ENCODE data around the gene TOPBP1.
A peak's percentile ranks its signal among the peaks of the same experiment; 100 is the strongest.

Gene TOPBP1

DNA sequence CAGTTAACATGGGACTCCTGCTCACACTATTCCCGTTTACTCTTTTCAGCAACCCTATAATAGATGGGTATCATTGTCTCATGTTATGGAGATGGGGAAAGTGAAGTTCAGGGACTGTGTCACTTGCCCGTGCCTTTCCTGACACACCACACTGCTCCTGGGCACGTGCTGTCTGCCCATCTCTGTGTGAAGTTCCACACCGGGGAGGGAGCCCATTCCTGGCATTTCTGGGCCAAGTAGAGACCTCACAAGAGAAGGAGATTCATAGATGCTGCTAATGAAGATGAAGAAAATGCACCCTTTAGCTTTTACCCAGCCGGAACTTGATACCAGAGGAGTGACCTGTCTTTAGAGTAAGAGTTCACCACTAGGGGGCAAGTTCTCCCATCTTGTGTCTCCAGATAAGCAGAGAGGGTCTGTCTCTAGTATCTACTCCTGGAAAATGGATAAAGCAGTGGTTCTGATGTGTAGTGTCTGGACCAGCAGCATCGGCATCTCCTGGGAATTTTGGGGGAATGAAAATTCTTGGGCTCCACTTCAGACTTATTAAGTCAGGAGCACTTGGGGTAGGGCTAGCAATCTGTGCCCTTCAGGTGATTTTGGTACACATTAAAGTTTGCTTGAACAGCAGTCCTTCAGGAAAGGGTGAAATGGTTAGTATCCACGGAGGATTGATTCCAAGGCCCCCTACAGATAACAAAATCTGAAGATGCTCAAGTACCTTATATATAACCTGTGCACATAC is 2.0 kb upstream of the TOPBP1 start:
- Histone ChIP-seq H3K27ac (no peak overlapping the region), H3K36me3 (replicated peaks) (peaks cover 2% of the 10 kb centered on the region), H3K27me3 (replicated peaks) (no peaks in the 10 kb centered on the region), H3K4me3 (ENCODE audit: low read depth, low read length) (no peak overlapping the region)
- peak; percentile 77 for TF ChIP-seq CTCF (IDR thresholded peaks at IDR 0.05; ENCODE audit: low read depth, low read length, missing control alignments)
- in situ Hi-C loops (cut with HindIII; ENCODE audit: low pct_ligation_motif_present, low sequenced_read_pairs), result no loop called here
- DNase-seq, result peak; percentile 59

DNA sequence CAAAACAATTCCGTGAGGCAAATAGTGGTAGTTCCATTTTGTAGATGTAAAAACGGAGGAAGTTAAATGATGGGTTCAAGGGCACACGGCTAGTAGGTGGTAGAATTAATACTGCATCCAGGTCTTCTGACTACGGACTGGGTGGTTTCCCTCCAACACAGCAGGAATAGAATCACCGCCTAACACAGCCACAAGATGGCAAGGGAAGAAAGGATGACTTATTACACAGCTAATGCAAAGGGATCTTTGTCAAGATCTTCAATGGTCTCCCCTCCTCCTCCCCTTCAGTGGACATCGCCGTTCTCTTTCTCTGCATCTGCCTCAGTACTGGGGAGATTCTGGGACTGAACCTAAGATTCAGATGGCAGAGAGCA is 524 bp upstream of the TOPBP1 start:
- peak overlapping the region; percentile 83 for H3K27ac ChIP-seq

DNA sequence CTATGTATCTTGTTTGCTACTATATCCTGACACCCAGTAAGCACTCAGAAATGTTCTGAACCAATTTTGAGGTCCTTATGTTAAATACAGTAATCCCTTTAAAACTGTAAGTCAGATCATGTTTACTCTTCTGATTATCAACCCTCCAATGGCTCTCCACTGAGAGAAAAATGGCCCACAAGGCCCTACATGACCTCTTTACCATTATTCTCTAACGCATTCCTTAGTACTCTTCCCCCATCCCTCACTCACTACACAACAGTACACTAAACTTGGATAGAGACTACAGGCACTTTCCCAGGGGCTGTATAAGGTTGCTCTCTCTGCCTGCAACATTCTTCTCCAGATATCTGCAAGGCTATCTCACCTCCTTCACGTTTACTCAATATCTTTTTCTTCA is 1.9 kb downstream of the TOPBP1 start:
- in situ Hi-C loops (cut with HindIII; ENCODE audit: low pct_ligation_motif_present, low sequenced_read_pairs), result no loop called here
- no peak for TF ChIP-seq CTCF (IDR thresholded peaks at IDR 0.05; ENCODE audit: low read depth, low read length, missing control alignments)
- no peak for DNase-seq
- H3K36me3 ChIP-seq (replicated peaks), result peaks cover 12% of the 10 kb centered on the region
- H3K27ac ChIP-seq, result no peak overlapping the region
- H3K4me3 ChIP-seq (ENCODE audit: low read depth, low read length), result no peak overlapping the region
- no peaks in the 10 kb centered on the region for H3K27me3 ChIP-seq (replicated peaks)

More for the DNA sequence above, 524 bp upstream of the TOPBP1 start:
- Histone ChIP-seq H3K27me3 (replicated peaks) (no peaks in the 10 kb centered on the region), H3K36me3 (replicated peaks) (peaks cover 2% of the 10 kb centered on the region), H3K4me3 (ENCODE audit: low read depth, low read length) (peak overlapping the region; percentile 96)
- TF ChIP-seq CTCF (IDR thresholded peaks at IDR 0.05; ENCODE audit: low read depth, low read length, missing control alignments), result peak; percentile 40
- in situ Hi-C loops (cut with HindIII; ENCODE audit: low pct_ligation_motif_present, low sequenced_read_pairs), result no loop called here
- peak; percentile 28 for DNase-seq

GRCh38 chr3:133655731-133656515 is 5.8 kb downstream of the TOPBP1 start:
- in situ Hi-C loops (cut with HindIII; ENCODE audit: low pct_ligation_motif_present, low sequenced_read_pairs), result no loop called here
- no peak for TF ChIP-seq CTCF (IDR thresholded peaks at IDR 0.05; ENCODE audit: low read depth, low read length, missing control alignments)
- H3K36me3 ChIP-seq (replicated peaks), result peaks cover 15% of the 10 kb centered on the region
- no peak overlapping the region for H3K27ac ChIP-seq
- no peak overlapping the region for H3K4me3 ChIP-seq (ENCODE audit: low read depth, low read length)
- H3K27me3 ChIP-seq (replicated peaks), result no peaks in the 10 kb centered on the region
- DNase-seq, result no peak

DNA sequence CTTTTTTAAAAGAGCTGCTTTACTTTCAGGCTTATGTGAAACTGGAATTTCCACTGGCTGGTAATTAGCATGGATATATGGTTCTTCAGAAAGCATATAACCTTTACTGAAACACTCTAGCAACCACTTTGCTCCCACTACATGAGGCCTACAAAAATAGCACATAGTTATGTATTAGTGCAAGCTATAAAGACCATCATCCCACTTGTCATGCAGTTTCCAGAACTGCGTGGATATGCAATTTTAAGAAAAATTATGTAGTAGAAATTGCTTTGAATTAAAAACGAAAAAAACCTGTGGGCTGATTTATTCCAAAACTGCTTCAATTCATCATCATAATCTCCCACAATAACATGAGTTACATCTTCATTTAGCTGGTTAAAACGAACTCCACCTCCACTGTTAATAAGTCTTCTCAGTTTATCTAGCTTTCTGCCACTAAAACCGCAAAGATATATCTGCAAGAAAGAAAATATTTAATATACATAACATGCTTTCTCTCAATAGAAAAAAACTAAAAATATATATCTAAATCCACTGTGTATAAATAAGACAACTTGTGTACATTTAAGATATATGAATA is 12.2 kb downstream of the TOPBP1 start:
- H3K4me3 ChIP-seq (ENCODE audit: low read depth, low read length), result no peak overlapping the region
- DNase-seq, result no peak
- in situ Hi-C loops (cut with HindIII; ENCODE audit: low pct_ligation_motif_present, low sequenced_read_pairs), result no loop called here
- no peak for TF ChIP-seq CTCF (IDR thresholded peaks at IDR 0.05; ENCODE audit: low read depth, low read length, missing control alignments)
- H3K27me3 ChIP-seq (replicated peaks), result no peaks in the 10 kb centered on the region
- H3K36me3 ChIP-seq (replicated peaks), result peaks cover 8% of the 10 kb centered on the region
- no peak overlapping the region for H3K27ac ChIP-seq
